Gastroesophageal sphincter (tissue), 4 donors: ENCODE data around the gene TMEM169. TPM values are rescaled to one million over a fixed set of nuclear protein-coding genes. Genes with fewer than 3 reads are reported as not detected.
A peak's percentile ranks its signal among the peaks of the same experiment; 100 is the strongest.
"Not testable (repeated sequence)": the region's sequence is repeated elsewhere in the genome, so short reads cannot be mapped to it uniquely, and the experiment has no call there.

Source experiments
- ATAC-seq: fragments of 150-250 bp; one replicate; pipeline ENCODE4 v1.9.1; 2016; ENCODE audit warnings: mild to moderate bottlenecking, moderate library complexity
- H3K27ac ChIP-seq, 4 donors: fragments of 200-600 bp; sonication (generic) in 3 of 4; 1 replicate in 3 of 4; 2 replicates in 1 of 4; pipeline ENCODE4 v1.5.1; 2016 to 2019
- H3K27me3 ChIP-seq: fragments of 200-600 bp; sonication (generic); one replicate; pipeline ENCODE4 v1.5.1; 2019
- H3K36me3 ChIP-seq, 2 donors: fragments of 200-600 bp; sonication (generic); one replicate each; pipeline ENCODE4 v1.5.1; 2019; ENCODE audit warnings: control low read depth in 1 of 2
- H3K4me1 ChIP-seq, 3 donors: fragments of 200-600 bp; sonication (generic); 1 replicate in 2 of 3; 2 replicates in 1 of 3; pipeline ENCODE4 v1.5.1; 2016 to 2019; ENCODE audit warnings: control low read depth in 2 of 3
- H3K4me3 ChIP-seq, 2 donors: fragments of 200-600 bp; sonication (generic); one replicate each; pipeline ENCODE4 v1.5.1; 2019; ENCODE audit warnings: mild to moderate bottlenecking in 1 of 2, moderate library complexity in 1 of 2
- H3K9me3 ChIP-seq, 3 donors: fragments of 200-600 bp; sonication (generic); one replicate each; pipeline ENCODE4 v1.5.1; 2017 to 2019; ENCODE audit warnings: control low read depth in 2 of 3
- EP300 ChIP-seq: sonication (generic); formaldehyde crosslinking; IDR thresholded peaks from one replicate; pipeline ENCODE4 v1.6.1; 2017; ENCODE audit warnings: antibody characterized with exemption, mild to moderate bottlenecking
- POLR2A ChIP-seq, 2 donors: fragments of 450-650 bp; IDR thresholded peaks; one replicate each; pipeline ENCODE4 v1.6.1; 2017; ENCODE audit warnings: antibody characterized with exemption in 2 of 2, mild to moderate bottlenecking in 2 of 2, moderate library complexity in 1 of 2
- POLR2AphosphoS5 ChIP-seq: sonication (generic); formaldehyde crosslinking; IDR thresholded peaks from one replicate; pipeline ENCODE4 v1.6.1; 2017; ENCODE audit warnings: antibody characterized with exemption
- WGBS, 2 donors: methylation state at CpG; one replicate each; pipeline ENCODE4 v1.1.5; 2018; ENCODE audit warnings: low coverage in 1 of 2; 5-methylcytosine and 5-hydroxymethylcytosine counted together
- total RNA-seq, 4 donors: library from RNA; depleted of rRNA; stranded (reverse); fragments of >200 nt; gene quantifications; one replicate each; pipeline ENCODE4 v1.1.0, GENCODE V29; 2016
- TF ChIP-seq, protein P1 (sequence below), 4 experiments: fragments of 200-600 bp in 2 of 4; fragments of 450-650 bp in 2 of 4; sonication (generic) in 1 of 4; IDR thresholded peaks; one replicate each; pipeline ENCODE4 v1.5.1; 2017 to 2019; ENCODE audit warnings: antibody characterized with exemption in 4 of 4, mild to moderate bottlenecking in 2 of 4, moderate library complexity in 2 of 4

TMEM169 gene
- total RNA-seq, 4 donors from 2014 or later = 0.67 to 3.1 (median 0.78) TPM; not detected in 1

DNA sequence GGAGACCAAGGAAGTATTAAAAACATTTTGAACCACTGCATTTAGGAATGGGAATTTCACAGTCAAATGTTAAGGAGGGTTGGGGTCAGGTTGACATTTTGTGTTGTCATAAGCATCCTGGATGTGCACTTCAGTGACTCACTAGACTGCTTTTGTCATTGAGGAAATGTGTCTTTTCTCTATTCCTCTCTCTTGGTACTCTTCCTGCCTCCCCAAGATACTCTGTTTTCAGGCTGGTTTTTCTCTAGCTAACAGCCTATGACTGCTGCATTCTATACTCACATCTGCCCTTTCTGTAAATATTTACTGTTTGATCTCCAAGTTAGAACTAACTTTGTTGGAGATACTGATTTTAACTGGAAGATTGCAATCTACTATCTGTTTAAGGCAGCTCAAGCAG lies 50.9 kb downstream of the TMEM169 start:
- Histone ChIP-seq H3K4me3 (no peak overlapping the region), H3K36me3 (peaks cover 12 to 96% of the 10 kb centered on the region in 2 donors), H3K27me3 (no peaks in the 10 kb centered on the region), H3K4me1 (peaks cover 0 to 21% (median 0%) of the 10 kb centered on the region in 3 donors), H3K27ac (no peak overlapping the region), H3K9me3 (no peaks in the 10 kb centered on the region)
- no peak for ATAC-seq
- TF ChIP-seq POLR2A (IDR thresholded peaks at IDR 0.05) (no peak), POLR2AphosphoS5 (no peak), EP300 (no peak)
- TF ChIP-seq, protein P1, sequence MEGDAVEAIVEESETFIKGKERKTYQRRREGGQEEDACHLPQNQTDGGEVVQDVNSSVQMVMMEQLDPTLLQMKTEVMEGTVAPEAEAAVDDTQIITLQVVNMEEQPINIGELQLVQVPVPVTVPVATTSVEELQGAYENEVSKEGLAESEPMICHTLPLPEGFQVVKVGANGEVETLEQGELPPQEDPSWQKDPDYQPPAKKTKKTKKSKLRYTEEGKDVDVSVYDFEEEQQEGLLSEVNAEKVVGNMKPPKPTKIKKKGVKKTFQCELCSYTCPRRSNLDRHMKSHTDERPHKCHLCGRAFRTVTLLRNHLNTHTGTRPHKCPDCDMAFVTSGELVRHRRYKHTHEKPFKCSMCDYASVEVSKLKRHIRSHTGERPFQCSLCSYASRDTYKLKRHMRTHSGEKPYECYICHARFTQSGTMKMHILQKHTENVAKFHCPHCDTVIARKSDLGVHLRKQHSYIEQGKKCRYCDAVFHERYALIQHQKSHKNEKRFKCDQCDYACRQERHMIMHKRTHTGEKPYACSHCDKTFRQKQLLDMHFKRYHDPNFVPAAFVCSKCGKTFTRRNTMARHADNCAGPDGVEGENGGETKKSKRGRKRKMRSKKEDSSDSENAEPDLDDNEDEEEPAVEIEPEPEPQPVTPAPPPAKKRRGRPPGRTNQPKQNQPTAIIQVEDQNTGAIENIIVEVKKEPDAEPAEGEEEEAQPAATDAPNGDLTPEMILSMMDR (IDR thresholded peaks at IDR 0.05) = no peak

- TF ChIP-seq, protein P1 (IDR thresholded peaks at IDR 0.05) = no peak
- TF ChIP-seq POLR2A (IDR thresholded peaks at IDR 0.05) = no peak
- no peak for TF ChIP-seq POLR2AphosphoS5
- TF ChIP-seq EP300 = no peak
- H3K4me1 ChIP-seq = peaks cover 0 to 21% (median 0%) of the 10 kb centered on the region in 3 donors
- H3K9me3 ChIP-seq = no peaks in the 10 kb centered on the region
- H3K27ac ChIP-seq = no peak overlapping the region
- H3K27me3 ChIP-seq = no peaks in the 10 kb centered on the region
- no peak overlapping the region for H3K4me3 ChIP-seq
- peaks cover 12 to 96% of the 10 kb centered on the region in 2 donors for H3K36me3 ChIP-seq
- ATAC-seq = no peak
- WGBS, 2 donors = 96% methylated on average over 2 of the region's 2 CpGs; no CpG with 5 or more reads in 1 of the 2 donors
Measured at GRCh38 chr2:216133397-216133796, 51.7 kb downstream of the TMEM169 start.

GRCh38 chr2:216134958-216135541 lies 53.3 kb downstream of the TMEM169 start:
- peaks cover 0 to 7% (median 0%) of the 10 kb centered on the region in 3 donors for H3K4me1 ChIP-seq

GRCh38 chr2:216139884-216140283 lies 58.2 kb downstream of the TMEM169 start:
- TF ChIP-seq POLR2AphosphoS5 = no peak
- TF ChIP-seq POLR2A (IDR thresholded peaks at IDR 0.05) = no peak
- TF ChIP-seq, protein P1 (IDR thresholded peaks at IDR 0.05) = peak in 1 of 4 experiments; percentile 35
- TF ChIP-seq EP300 = no peak
- Histone ChIP-seq H3K27ac (no peak overlapping the region), H3K4me3 (no peak overlapping the region), H3K4me1 (no peaks in the 10 kb centered on the region), H3K27me3 (no peaks in the 10 kb centered on the region), H3K36me3 (peaks cover 10 to 100% of the 10 kb centered on the region in 2 donors), H3K9me3 (no peaks in the 10 kb centered on the region)
- no peak for ATAC-seq

More at GRCh38 chr2:216134958-216135541, 53.3 kb downstream of the TMEM169 start:
- H3K27me3 ChIP-seq = no peaks in the 10 kb centered on the region
- no peak overlapping the region for H3K4me3 ChIP-seq
- ATAC-seq = no peak
- no peak overlapping the region for H3K27ac ChIP-seq
- WGBS, 2 donors = 90 to 100% methylated on average over 3 to 4 of the region's 4 CpGs
- no peaks in the 10 kb centered on the region for H3K9me3 ChIP-seq
- TF ChIP-seq EP300 (no peak), POLR2A (IDR thresholded peaks at IDR 0.05) (no peak), POLR2AphosphoS5 (no peak)
- TF ChIP-seq, protein P1 (IDR thresholded peaks at IDR 0.05) = no peak
- H3K36me3 ChIP-seq = peaks cover 10 to 96% of the 10 kb centered on the region in 2 donors

- ATAC-seq, H3K9me3 ChIP-seq, H3K27ac ChIP-seq, H3K4me3 ChIP-seq, H3K27me3 ChIP-seq, H3K4me1 ChIP-seq: not testable (repeated sequence)
- peaks cover 10 to 100% of the 10 kb centered on the region in 2 donors for H3K36me3 ChIP-seq
- 85% methylated on average over 4 of the region's 4 CpGs; no CpG with 5 or more reads in 1 of the 2 donors for WGBS, 2 donors
Measured at GRCh38 chr2:216141516-216141915, 59.8 kb downstream of the TMEM169 start.
